ENCODE data around the gene XPO6. TPM values are rescaled to one million over a fixed set of nuclear protein-coding genes. Genes with fewer than 3 reads are reported as not detected.

Gene XPO6
- total and polyA plus RNA-seq, 2 donors: 67.9 to 161 TPM

DNA sequence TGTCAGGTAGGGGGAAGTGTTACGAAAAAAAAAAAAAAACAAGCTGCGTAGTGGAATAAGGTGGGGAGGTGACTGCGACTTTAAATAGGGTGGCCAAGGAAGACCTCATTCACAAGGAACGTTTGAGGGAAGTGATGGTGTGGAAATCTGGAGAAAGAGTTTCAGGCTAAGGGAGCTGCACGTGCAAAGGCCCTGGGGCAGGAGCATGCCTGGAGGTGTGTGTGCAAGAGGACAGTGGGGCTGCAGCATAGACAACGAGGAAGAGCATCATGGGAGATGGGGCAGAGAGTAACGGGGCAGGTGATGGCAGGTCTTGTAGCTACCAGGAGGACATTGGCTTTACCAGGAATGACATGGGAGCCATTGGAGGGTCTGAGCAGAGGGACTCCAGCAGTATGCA is 160.3 kb downstream of the XPO6 start:
- Histone ChIP-seq H3K9me3 (ENCODE audit: control insufficient read depth in 2 of 2, insufficient read depth in 1 of 2, low read length in 1 of 2) (no peaks in the 10 kb centered on the region), H3K4me3 (ENCODE audit: low read length in 2 of 2) (no peak overlapping the region), H3K27me3 (ENCODE audit: control insufficient read depth in 2 of 2, insufficient read depth in 1 of 2, low read length in 1 of 2) (peaks cover 3 to 11% of the 10 kb centered on the region in 2 donors), H3K36me3 (ENCODE audit: control insufficient read depth in 2 of 2, insufficient read depth in 2 of 2, low read length in 1 of 2) (no peaks in the 10 kb centered on the region), H3K27ac (ENCODE audit: low read depth in 1 of 2, low read length in 1 of 2) (no peak overlapping the region), H3K4me1 (ENCODE audit: control insufficient read depth in 2 of 2, insufficient read depth in 2 of 2, low read length in 2 of 2) (no peaks in the 10 kb centered on the region)
- no peak for DNase-seq (ENCODE audit: low read depth in 6 of 9, low spot score in 9 of 9)
- 86% methylated on average over 7 of the region's 7 CpGs for WGBS

Other genes starting within 250 kb of the XPO6 start
- not detected for gene GSG1L, start 148.3 kb downstream of the XPO6 start, total RNA-seq
- 0.07 TPM for gene GSG1L, start 148.3 kb downstream of the XPO6 start, polyA plus RNA-seq
- gene SBK1, start 80.6 kb upstream of the XPO6 start, total RNA-seq: 2.0 TPM
- 5.2 TPM for gene SBK1, start 80.6 kb upstream of the XPO6 start, polyA plus RNA-seq
- 0.66 TPM for gene NPIPB6, start 151.5 kb upstream of the XPO6 start, total RNA-seq
- 2.6 TPM for gene NPIPB6, start 151.5 kb upstream of the XPO6 start, polyA plus RNA-seq
- gene EIF3CL, start 191.9 kb upstream of the XPO6 start, total RNA-seq: 58.2 TPM
- gene EIF3CL, start 191.9 kb upstream of the XPO6 start, polyA plus RNA-seq: 42.4 TPM

All from thymus (tissue), 11 donors.